SU-DHL-6 (cell line): ENCODE results near the gene CDK4.

Experiments
- EZH2phosphoT487 ChIP-seq: fragments of 200-600 bp; sonication (generic), shearing (Covaris generic); conservative IDR thresholded peaks from 2 replicates; pipeline ENCODE4 v1.6.1; 2018; ENCODE audit warnings: mild to moderate bottlenecking, antibody characterized with exemption, low read length, moderate library complexity, mixed read lengths
- TF ChIP-seq, protein P1 (sequence below): fragments of 200-600 bp; sonication (generic); IDR thresholded peaks from one replicate; pipeline ENCODE4 v1.5.1; 2017; ENCODE audit warnings: antibody characterized with exemption, mild to moderate bottlenecking, low read length, moderate library complexity; ENCODE audit not compliant: insufficient read depth, poor library complexity, severe bottlenecking

DNA sequence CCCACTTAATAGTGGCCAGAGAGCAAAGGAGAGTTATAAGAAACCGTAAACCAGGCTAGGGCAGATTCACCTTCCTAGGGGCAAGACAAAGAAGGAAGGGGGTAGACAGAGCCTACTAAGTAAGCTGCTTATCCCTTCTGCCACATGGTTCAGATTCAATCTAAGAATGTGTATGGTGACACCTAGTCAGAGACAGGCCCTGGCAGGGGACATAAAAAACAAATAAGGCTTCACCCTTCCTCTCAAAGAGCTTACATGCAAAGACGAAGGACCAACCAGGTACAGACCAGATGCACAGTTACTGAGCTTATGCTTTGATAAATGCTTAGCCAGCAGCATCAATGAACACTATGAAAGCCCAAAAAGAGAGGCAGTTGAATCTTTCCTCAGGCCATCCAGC lies 10.4 kb upstream of the CDK4 start:
- TF ChIP-seq, protein P1, sequence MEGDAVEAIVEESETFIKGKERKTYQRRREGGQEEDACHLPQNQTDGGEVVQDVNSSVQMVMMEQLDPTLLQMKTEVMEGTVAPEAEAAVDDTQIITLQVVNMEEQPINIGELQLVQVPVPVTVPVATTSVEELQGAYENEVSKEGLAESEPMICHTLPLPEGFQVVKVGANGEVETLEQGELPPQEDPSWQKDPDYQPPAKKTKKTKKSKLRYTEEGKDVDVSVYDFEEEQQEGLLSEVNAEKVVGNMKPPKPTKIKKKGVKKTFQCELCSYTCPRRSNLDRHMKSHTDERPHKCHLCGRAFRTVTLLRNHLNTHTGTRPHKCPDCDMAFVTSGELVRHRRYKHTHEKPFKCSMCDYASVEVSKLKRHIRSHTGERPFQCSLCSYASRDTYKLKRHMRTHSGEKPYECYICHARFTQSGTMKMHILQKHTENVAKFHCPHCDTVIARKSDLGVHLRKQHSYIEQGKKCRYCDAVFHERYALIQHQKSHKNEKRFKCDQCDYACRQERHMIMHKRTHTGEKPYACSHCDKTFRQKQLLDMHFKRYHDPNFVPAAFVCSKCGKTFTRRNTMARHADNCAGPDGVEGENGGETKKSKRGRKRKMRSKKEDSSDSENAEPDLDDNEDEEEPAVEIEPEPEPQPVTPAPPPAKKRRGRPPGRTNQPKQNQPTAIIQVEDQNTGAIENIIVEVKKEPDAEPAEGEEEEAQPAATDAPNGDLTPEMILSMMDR = no peak
- TF ChIP-seq EZH2phosphoT487 = no peak
